ENCODE data around the gene PRDM8. TPM values are rescaled to one million over a fixed set of nuclear protein-coding genes. Genes with fewer than 3 reads are reported as not detected.
"Not testable (repeated sequence)": the region's sequence is repeated elsewhere in the genome, so short reads cannot be mapped to it uniquely, and the experiment has no call there.

PRDM8 gene
- total RNA-seq, 3 donors from 2014 or later: 0.41 to 10.1 (median 2.9) TPM

DNA sequence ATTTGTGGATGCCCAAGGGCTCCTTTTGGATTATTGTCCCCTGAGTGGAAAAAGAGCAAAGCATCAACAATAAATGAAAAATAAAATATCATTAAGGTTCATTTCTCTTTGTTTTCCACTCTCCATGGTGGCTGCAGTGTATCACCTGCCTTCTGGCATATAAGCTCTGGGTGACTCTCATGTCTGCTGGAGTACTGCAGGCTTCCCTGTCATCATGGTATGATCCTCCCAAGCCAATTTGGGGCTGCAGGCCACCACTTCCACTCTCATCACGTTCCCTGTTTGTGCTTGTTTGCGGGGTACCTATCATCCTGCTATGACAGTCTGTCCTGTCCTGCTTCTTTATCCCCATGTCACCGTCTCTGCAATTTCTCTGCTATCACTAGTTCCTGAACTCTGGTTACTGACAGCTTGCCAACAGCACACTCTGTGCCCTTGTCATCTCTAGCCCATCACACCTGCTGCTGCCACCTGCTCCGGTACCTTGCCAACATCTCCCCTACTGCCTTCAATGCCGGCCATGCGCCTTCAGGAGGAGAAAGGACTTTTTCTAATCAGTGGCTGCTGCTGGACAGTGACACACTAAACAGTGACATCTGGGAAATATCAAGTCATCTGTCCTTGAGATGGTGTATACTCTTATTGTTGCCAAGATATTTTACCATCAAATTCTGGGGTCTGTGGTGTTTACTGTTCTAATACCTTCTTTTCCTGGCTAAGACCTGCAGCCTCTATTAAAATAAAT is 46.1 kb downstream of the PRDM8 start:
- no peak for TF ChIP-seq CTCF (IDR thresholded peaks at IDR 0.05)
- Histone ChIP-seq H3K9me3 (no peaks in the 10 kb centered on the region), H3K36me3 (ENCODE audit: low read depth) (no peaks in the 10 kb centered on the region), H3K4me1 (ENCODE audit: low read depth) (no peaks in the 10 kb centered on the region), H3K4me3 (no peak overlapping the region)
- no peak for ATAC-seq
- intact Hi-C loops (cut with DNase I, micrococcal nuclease): no loop called here
- DNase-seq: no peak

GRCh38 chr4:80247484-80247883 is 50.2 kb downstream of the PRDM8 start:
- DNase-seq; H3K4me1 ChIP-seq (ENCODE audit: low read depth); ATAC-seq; H3K36me3 ChIP-seq (ENCODE audit: low read depth); H3K4me3 ChIP-seq; H3K9me3 ChIP-seq; intact Hi-C loops (cut with DNase I, micrococcal nuclease): not testable (repeated sequence)

- ATAC-seq (no peak), DNase-seq (no peak)
- no peak for TF ChIP-seq CTCF (IDR thresholded peaks at IDR 0.05)
- intact Hi-C loops (cut with DNase I, micrococcal nuclease): no loop called here
- H3K36me3 ChIP-seq (ENCODE audit: low read depth): no peaks in the 10 kb centered on the region
- H3K4me3 ChIP-seq: no peak overlapping the region
- H3K4me1 ChIP-seq (ENCODE audit: low read depth): no peaks in the 10 kb centered on the region
- H3K9me3 ChIP-seq: no peaks in the 10 kb centered on the region
These were observed 51.8 kb downstream of the PRDM8 start for GRCh38 chr4:80249144-80249543.

DNA sequence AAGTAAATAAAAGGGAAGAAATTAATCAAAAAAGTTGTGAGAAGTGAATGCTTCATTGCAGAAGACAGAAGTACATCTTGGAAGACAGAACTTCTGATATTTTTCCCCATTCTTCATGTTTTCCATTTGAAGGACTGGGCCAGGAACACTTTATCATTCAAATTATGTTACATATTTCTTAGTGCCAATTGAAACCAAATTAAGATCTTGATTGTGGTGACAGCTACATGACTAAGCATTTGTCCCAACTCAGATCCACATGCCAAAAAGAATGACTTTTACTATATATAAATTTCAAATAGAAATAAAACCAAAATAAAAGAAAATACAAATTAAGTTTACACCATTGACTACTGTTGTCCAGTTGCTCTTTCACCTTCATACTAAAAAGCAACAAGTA is 55.1 kb downstream of the PRDM8 start:
- DNase-seq: no peak
- intact Hi-C loops (cut with DNase I, micrococcal nuclease): no loop called here
- Histone ChIP-seq H3K9me3 (no peaks in the 10 kb centered on the region), H3K36me3 (ENCODE audit: low read depth) (no peaks in the 10 kb centered on the region), H3K4me1 (ENCODE audit: low read depth) (no peaks in the 10 kb centered on the region), H3K4me3 (no peak overlapping the region)
- no peak for TF ChIP-seq CTCF (IDR thresholded peaks at IDR 0.05)
- ATAC-seq: no peak

GRCh38 chr4:80252953-80253352 is 55.6 kb downstream of the PRDM8 start:
- H3K4me1 ChIP-seq (ENCODE audit: low read depth): no peaks in the 10 kb centered on the region
- ATAC-seq (no peak), DNase-seq (no peak)
- intact Hi-C loops (cut with DNase I, micrococcal nuclease): no loop called here
- no peak overlapping the region for H3K4me3 ChIP-seq
- no peaks in the 10 kb centered on the region for H3K36me3 ChIP-seq (ENCODE audit: low read depth)
- H3K9me3 ChIP-seq: no peaks in the 10 kb centered on the region
- TF ChIP-seq CTCF (IDR thresholded peaks at IDR 0.05): no peak

DNA sequence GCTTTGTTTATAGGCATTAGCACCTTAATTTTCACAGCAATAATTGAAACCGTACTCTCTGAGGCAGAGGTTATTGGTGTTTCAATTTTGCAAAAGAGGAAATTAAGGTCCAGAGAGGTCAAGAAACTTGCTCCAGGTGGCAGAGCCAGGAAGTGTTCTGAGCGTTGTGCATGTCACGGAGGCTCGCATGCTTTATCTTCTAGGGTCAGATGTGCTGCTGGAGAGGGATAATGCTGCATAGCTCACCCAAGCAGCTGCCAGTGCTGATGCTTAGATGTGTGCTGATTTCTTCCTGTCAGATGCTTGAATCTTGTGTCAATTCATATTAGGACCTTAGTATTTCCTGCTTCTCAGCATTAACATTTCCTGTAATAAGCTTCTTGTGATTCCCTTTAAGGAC is 56.2 kb downstream of the PRDM8 start:
- intact Hi-C loops (cut with DNase I, micrococcal nuclease): no loop called here
- ATAC-seq (no peak), DNase-seq (no peak)
- Histone ChIP-seq H3K9me3 (no peaks in the 10 kb centered on the region), H3K36me3 (ENCODE audit: low read depth) (no peaks in the 10 kb centered on the region), H3K4me3 (no peak overlapping the region), H3K4me1 (ENCODE audit: low read depth) (no peaks in the 10 kb centered on the region)
- TF ChIP-seq CTCF (IDR thresholded peaks at IDR 0.05): no peak

Other genes with a start within 250 kb of the PRDM8 start
- gene ANTXR2, start 124.3 kb upstream of the PRDM8 start, total RNA-seq: 100 to 1,000 TPM in 2 of 3 donors, 10 to 100 TPM in 1; 83.2 to 276 (median 120) TPM
- 1 to 10 TPM in 1 of 3 donors, under 1 TPM in 1, not detected in 1; 0.05 to 1.1 TPM for gene FGF5, start 69.2 kb downstream of the PRDM8 start, total RNA-seq
- not detected for gene CFAP299, start 138.2 kb downstream of the PRDM8 start, total RNA-seq